BE2C (cell line): ENCODE data around the gene DIPK1C.

ENCODE experiments used
- DNase-seq: peaks from one replicate; pipeline ENCODE4 v3.0.0-alpha.2; 2020
- H3K27me3 ChIP-seq: fragments of 250-450 bp; sonication (Bioruptor Pico); 2 replicates; pipeline ENCODE4 v1.5.1; 2020; ENCODE audit warnings: mild to moderate bottlenecking
- H3K36me3 ChIP-seq: fragments of 250-450 bp; sonication (Bioruptor Pico); 2 replicates; pipeline ENCODE4 v1.5.1; 2020; ENCODE audit warnings: mild to moderate bottlenecking
- H3K4me1 ChIP-seq: fragments of 250-450 bp; sonication (Bioruptor Pico); 2 replicates; pipeline ENCODE4 v1.5.1; 2020
- H3K4me3 ChIP-seq: 2 replicates; pipeline ENCODE4 v1.5.1; 2011; ENCODE audit warnings: low read depth, low read length
- H3K9me3 ChIP-seq: fragments of 250-450 bp; sonication (Bioruptor Pico); 2 replicates; pipeline ENCODE4 v1.5.1; 2020
- TF ChIP-seq, protein P1 (sequence below): IDR thresholded peaks from 2 replicates; pipeline ENCODE4 v1.5.1; 2012; ENCODE audit warnings: mild to moderate bottlenecking, low read depth, low read length

The DIPK1C gene

DNA sequence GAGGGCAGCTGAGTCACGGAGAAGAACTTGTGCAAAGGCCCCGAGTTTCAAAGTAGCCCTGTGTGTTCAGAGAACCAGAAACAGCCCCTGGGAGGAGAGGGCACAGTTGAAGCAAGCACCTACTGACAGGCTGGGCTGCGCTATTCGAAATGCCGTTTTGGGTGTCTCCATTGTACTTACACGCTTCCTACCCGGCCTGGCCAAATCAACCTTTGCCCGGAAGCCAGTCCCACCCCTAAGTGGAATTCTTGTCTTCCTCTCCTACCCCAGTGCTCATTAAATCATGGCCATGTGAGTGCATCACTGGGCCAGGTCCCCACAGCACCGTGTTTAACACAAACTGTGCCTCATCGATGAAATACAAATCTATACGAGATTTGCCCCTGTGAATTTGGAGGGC is 6.0 kb downstream of the DIPK1C start:
- no peaks in the 10 kb centered on the region for H3K4me1 ChIP-seq
- TF ChIP-seq, protein P1, sequence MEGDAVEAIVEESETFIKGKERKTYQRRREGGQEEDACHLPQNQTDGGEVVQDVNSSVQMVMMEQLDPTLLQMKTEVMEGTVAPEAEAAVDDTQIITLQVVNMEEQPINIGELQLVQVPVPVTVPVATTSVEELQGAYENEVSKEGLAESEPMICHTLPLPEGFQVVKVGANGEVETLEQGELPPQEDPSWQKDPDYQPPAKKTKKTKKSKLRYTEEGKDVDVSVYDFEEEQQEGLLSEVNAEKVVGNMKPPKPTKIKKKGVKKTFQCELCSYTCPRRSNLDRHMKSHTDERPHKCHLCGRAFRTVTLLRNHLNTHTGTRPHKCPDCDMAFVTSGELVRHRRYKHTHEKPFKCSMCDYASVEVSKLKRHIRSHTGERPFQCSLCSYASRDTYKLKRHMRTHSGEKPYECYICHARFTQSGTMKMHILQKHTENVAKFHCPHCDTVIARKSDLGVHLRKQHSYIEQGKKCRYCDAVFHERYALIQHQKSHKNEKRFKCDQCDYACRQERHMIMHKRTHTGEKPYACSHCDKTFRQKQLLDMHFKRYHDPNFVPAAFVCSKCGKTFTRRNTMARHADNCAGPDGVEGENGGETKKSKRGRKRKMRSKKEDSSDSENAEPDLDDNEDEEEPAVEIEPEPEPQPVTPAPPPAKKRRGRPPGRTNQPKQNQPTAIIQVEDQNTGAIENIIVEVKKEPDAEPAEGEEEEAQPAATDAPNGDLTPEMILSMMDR, result no peak

DNA sequence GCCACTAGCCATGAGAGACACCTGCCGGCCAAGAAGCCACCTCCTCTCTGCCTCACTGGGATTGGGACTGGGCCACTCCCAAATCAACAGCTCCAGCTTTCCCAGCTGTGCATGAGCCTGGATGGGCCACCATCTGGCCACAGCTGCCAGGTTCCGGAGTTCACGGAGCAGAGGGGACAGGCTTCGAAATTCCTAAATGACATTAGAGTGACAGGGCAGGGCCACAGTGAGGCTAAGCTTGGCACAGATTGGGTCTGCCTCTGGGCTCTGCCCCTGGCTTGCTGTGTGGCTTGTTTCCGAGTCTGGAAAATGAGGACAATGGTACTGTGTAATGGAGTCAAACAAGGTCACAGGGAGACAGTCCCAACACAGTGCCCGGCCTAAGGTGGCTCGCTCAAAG is 6.5 kb downstream of the DIPK1C start:
- Histone ChIP-seq H3K9me3 (no peaks in the 10 kb centered on the region), H3K4me1 (no peaks in the 10 kb centered on the region), H3K4me3 (no peak overlapping the region), H3K27me3 (peaks cover 17% of the 10 kb centered on the region), H3K36me3 (no peaks in the 10 kb centered on the region)
- DNase-seq, result no peak
- TF ChIP-seq, protein P1, result no peak

More for the DNA sequence above, 6.0 kb downstream of the DIPK1C start:
- Histone ChIP-seq H3K36me3 (no peaks in the 10 kb centered on the region), H3K4me3 (no peak overlapping the region), H3K9me3 (no peaks in the 10 kb centered on the region), H3K27me3 (peaks cover 22% of the 10 kb centered on the region)
- DNase-seq, result no peak

- Histone ChIP-seq H3K27me3 (peaks cover 3% of the 10 kb centered on the region; the same call in 1 of the 2 replicates), H3K36me3 (no peaks in the 10 kb centered on the region), H3K9me3 (no peaks in the 10 kb centered on the region), H3K4me3 (no peak overlapping the region), H3K4me1 (no peaks in the 10 kb centered on the region)
- TF ChIP-seq, protein P1, result no peak
- no peak for DNase-seq
These were observed 9.5 kb downstream of the DIPK1C start for GRCh38 chr18:74447404-74448152.

GRCh38 chr18:74446631-74447403 is 10.3 kb downstream of the DIPK1C start:
- H3K4me1 ChIP-seq, result no peaks in the 10 kb centered on the region
- no peak overlapping the region for H3K4me3 ChIP-seq
- TF ChIP-seq, protein P1, result no peak
- H3K36me3 ChIP-seq, result no peaks in the 10 kb centered on the region
- H3K27me3 ChIP-seq, result peaks cover 3% of the 10 kb centered on the region; the same call in 1 of the 2 replicates
- no peak for DNase-seq
- no peaks in the 10 kb centered on the region for H3K9me3 ChIP-seq

DNA sequence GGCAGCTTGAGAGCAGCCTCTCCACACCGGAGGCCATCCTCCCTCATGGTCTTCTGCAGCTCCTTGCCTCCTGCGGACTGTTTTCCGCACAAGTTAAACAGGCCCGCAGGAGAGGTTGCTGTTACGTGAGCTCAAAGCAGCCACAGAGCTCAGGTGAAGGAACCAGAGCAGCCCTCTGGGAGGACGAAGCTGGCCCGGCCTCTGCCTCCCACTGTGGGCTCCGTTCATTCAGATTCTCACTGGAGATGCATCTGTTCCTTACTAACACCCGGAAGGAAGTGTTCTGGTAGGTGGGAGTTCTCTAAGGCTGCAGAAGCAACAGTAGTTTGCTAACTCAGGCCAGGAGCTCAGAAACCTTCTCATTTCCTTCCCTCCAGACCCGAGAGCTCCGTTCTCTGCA is 10.9 kb downstream of the DIPK1C start:
- TF ChIP-seq, protein P1, result no peak
- H3K27me3 ChIP-seq, result peaks cover 3% of the 10 kb centered on the region; the same call in 1 of the 2 replicates
- no peak overlapping the region for H3K4me3 ChIP-seq
- H3K4me1 ChIP-seq, result no peaks in the 10 kb centered on the region
- no peaks in the 10 kb centered on the region for H3K36me3 ChIP-seq
- no peaks in the 10 kb centered on the region for H3K9me3 ChIP-seq
- DNase-seq, result no peak

DNA sequence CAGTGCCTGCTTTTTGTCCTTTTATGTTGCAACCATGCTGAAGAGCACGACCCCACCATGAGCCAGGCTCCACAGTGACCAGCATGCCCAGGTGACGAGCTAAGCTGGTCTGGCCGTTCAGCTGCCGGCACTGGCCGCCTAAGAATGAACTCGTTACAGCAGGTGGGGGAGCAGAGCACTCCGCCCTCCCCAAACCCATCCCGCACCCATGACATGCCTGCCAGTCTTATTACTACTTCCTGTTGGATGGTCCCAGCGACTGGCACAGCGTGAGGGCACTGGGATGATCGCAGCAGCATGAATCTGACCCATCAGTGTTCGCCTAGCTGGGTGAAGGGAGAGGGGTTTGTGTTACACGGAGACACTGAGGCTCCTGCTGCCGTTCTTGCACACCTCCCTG is 11.5 kb downstream of the DIPK1C start:
- H3K9me3 ChIP-seq, result no peaks in the 10 kb centered on the region
- TF ChIP-seq, protein P1, result no peak
- H3K27me3 ChIP-seq, result peaks cover 3% of the 10 kb centered on the region; the same call in 1 of the 2 replicates
- H3K36me3 ChIP-seq, result no peaks in the 10 kb centered on the region
- H3K4me3 ChIP-seq, result no peak overlapping the region
- DNase-seq, result no peak
- H3K4me1 ChIP-seq, result no peaks in the 10 kb centered on the region
